H1 (cell line): ENCODE data around the gene ACY1.

ENCODE experiments used
- KDM4A ChIP-seq: IDR thresholded peaks from one replicate; pipeline ENCODE4 v1.7.1; 2012; ENCODE audit warnings: low read depth, mild to moderate bottlenecking, moderate library complexity, low read length, inconsistent platforms; ENCODE audit not compliant: severe bottlenecking
- MAFK ChIP-seq: IDR thresholded peaks from 2 replicates; pipeline ENCODE4 v1.6.1; 2012; ENCODE audit warnings: low read depth, mild to moderate bottlenecking, improper control_type of control experiment, low read length
- POLR2A ChIP-seq, 2 experiments: IDR thresholded peaks; 1 replicate in 1 of 2; 2 replicates in 1 of 2; pipeline ENCODE4 v1.6.1; 2011; ENCODE audit warnings: low read depth in 2 of 2, low read length in 2 of 2, mild to moderate bottlenecking in 2 of 2; ENCODE audit errors: control extremely low read depth in 1 of 2
- RAD21 ChIP-seq, 2 experiments: IDR thresholded peaks in 1 of 2; conservative IDR thresholded peaks in 1 of 2; 2 replicates each; pipeline ENCODE4 v1.6.1; 2011; ENCODE audit warnings: low read depth in 2 of 2, low read length in 2 of 2, improper control_type of control experiment in 1 of 2, inconsistent platforms in 1 of 2, mild to moderate bottlenecking in 1 of 2, moderate library complexity in 1 of 2
- SIX5 ChIP-seq: IDR thresholded peaks from 2 replicates; pipeline ENCODE4 v1.6.1; 2011; ENCODE audit warnings: mild to moderate bottlenecking, low read depth, low read length
- TF ChIP-seq, protein P1 (sequence below), 3 experiments: IDR thresholded peaks; 1 replicate in 2 of 3; 2 replicates in 1 of 3; pipeline versions ENCODE4 v1.5.1 to v1.6.1; 2011; ENCODE audit warnings: low read length in 3 of 3, mild to moderate bottlenecking in 3 of 3, inconsistent platforms in 2 of 3, low read depth in 1 of 3, moderate library complexity in 1 of 3; ENCODE audit not compliant: insufficient read depth in 1 of 3; ENCODE audit errors: control extremely low read depth in 1 of 3

DNA sequence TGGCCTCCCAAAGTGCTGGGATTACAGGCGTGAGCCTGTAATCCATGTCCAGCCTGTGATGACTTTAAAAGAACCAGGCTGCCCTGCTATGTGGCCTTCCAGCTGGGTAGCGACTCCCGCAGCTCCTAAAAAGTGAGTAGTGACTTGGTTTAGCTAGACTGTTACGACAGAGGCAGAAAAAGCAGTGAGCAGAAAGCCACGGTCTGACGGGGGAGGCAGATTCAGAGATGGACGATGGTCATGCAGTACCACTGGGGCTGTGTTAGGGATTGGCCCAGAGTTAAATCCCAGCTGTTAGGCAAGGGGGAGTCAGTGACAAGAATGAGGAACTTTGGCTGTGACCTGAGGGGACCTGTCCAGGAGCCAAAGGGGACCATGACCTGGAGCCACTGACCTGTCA is 15.4 kb downstream of the ACY1 start:
- TF ChIP-seq, protein P1, sequence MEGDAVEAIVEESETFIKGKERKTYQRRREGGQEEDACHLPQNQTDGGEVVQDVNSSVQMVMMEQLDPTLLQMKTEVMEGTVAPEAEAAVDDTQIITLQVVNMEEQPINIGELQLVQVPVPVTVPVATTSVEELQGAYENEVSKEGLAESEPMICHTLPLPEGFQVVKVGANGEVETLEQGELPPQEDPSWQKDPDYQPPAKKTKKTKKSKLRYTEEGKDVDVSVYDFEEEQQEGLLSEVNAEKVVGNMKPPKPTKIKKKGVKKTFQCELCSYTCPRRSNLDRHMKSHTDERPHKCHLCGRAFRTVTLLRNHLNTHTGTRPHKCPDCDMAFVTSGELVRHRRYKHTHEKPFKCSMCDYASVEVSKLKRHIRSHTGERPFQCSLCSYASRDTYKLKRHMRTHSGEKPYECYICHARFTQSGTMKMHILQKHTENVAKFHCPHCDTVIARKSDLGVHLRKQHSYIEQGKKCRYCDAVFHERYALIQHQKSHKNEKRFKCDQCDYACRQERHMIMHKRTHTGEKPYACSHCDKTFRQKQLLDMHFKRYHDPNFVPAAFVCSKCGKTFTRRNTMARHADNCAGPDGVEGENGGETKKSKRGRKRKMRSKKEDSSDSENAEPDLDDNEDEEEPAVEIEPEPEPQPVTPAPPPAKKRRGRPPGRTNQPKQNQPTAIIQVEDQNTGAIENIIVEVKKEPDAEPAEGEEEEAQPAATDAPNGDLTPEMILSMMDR (IDR thresholded peaks at IDR 0.05; ENCODE audit: control extremely low read depth in 1 of 3, insufficient read depth in 1 of 3, low read depth in 1 of 3, low read length in 3 of 3) = no peak
- TF ChIP-seq RAD21 (IDR thresholded peaks at IDR 0.05 in 1 of 2, conservative IDR thresholded peaks at IDR 0.05 in 1 of 2; ENCODE audit: low read depth in 2 of 2, low read length in 2 of 2) (no peak), MAFK (no peak), SIX5 (no peak), KDM4A (no peak), POLR2A (IDR thresholded peaks at IDR 0.05; ENCODE audit: control extremely low read depth in 1 of 2, low read depth in 2 of 2, low read length in 2 of 2) (no peak)
